Stimulated activated CD8-positive, alpha-beta memory T cell treated with anti-CD3 and anti-CD28 coated beads, Interleukin-12 subunit alpha, Interleukin-12 subunit beta, amount 100 ng/mL, for 1 hour (primary cell): ENCODE results near the gene MRPL10.

Experiments
- DNase-seq: peaks from one replicate; pipeline ENCODE4 v3.0.0-alpha.2; 2020; ENCODE audit warnings: low read depth

MRPL10 gene

DNA sequence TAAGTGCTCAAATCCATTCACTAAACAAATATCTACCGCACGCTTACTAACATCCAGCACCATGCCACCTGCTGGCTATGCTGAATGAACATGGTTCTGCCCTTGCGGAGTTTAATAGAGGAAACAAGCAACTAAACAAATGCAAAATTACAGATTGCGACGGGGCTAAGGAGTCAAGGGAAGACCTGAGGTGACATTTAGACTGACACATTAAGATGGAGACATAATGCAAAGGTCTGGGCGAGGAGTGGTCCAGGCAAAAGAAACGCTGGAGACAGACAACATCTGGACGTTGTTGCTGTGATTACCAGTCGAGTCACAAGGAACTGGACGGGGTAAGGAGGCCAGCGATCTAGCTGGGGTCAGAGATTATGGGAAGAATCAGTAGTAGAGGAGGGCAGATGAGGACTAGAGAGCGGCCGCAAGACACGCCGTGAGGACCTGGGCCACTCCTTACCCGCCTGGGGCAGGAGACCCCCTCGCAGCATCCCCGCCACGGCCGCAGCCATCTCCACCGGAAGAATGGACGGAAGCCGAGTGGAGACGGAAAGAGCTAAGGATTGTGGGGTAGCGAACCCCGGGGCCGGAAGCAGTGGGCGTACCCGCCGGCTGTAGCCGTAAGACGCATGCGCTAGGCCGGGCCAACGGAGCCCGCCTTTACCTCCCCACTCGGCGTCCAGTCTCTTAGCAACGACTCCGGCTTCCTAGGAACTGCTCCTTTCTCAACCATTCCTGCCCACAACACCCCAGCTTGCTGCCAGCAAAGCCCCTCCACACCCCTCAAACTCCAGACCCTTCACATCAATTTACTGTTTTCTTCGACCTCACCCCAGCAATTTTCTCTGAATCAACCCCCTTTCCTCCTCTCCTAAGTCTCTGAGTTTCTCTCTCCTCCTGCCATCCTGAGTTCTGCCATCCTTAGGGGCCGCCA is at the start of gene MRPL10, which contains the start of gene LRRC46:
MRPL10 (minus strand) TSS at position 539 of the 931 bp plus-strand sequence; CDS start at position 509, 30 bp downstream.
LRRC46 (plus strand) TSS at position 668 of the 931 bp plus-strand sequence. CDS start 320 bp downstream, outside the sequence.
- peak; percentile 87 for DNase-seq

GRCh38 chr17:47879776-47880454 is 48.6 kb upstream of the MRPL10 start:
- DNase-seq = no peak

GRCh38 chr17:47879028-47879585 is 47.8 kb upstream of the MRPL10 start:
- no peak for DNase-seq

- no peak for DNase-seq
These were observed 47.1 kb upstream of the MRPL10 start for GRCh38 chr17:47878203-47879027.

DNA sequence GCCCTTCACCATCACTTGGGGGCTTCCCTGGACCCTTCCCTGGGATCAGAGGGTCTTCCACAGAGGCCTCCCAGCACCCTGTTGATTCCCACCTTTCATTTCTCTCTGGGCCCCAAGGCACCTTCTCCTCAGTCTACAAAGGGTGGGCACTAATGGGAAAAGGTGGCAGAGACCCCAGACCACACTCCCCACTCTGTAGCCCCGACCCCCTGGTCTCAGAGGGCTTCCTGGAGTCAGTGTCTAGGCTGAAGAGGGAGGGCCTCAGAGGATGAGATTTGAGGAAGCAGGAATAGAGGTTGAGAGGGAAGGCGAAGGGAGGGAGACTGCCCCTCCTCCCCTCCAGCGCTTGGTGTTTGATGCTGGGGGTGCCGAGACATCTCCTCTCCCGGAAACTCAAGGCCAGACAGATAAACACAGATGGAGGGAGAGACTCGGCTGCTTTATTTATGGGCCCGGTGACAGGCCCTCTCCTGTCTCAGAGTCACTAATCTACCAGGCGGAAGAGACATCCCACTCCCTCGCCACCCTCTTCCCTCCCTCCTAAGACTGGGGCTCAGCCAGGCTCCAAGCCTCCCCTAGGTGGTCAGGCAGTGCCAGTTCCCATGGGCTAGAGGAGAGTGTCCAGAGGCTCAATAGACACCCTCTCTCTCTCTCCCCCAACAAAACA is 46.2 kb upstream of the MRPL10 start:
- no peak for DNase-seq

GRCh38 chr17:47875011-47875985 is 44.0 kb upstream of the MRPL10 start:
- no peak for DNase-seq

DNA sequence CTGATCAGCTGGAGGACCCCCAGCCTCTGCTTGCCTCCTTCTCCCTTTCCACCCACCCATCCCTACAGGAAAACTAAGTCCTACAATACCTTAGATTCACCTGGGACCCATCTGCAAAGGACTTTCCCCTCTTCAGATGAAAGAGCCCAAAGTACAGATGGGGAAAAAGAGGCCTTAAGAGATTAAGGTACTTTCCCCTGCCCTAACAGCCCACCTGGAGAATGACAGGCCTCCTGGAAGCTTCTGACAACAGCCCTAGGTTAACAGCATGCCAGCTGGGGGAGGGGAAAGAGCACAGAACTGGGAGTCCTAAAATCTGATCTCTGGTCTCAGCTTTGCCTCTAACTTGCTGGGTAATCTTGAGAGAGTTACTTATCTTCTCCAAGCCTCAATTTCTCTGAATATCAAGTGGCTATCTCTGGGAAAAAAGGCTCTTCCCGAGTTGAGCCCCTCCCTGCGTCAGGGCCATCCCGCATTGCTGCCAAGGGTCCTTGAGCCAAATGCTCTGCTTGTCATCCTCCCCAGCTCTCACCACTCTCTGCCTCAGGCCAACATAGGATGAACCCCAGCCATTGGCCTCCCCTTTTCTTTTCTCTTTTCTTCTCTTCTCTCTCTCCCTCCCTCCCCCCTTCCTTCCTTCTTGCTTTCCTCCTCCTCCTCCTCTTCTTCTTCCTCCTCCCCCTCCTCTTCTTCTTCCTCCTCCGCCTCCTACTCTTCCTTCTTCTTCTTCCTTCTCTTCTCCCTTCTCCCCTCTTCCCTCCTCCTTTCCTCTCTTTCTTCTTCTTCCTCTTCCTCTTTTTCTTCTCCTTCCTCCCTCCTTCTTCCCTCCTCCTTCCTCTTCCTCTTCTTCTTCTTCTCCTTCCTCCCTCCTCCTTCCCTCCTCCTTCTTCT is 42.1 kb upstream of the MRPL10 start:
- DNase-seq = no peak

DNA sequence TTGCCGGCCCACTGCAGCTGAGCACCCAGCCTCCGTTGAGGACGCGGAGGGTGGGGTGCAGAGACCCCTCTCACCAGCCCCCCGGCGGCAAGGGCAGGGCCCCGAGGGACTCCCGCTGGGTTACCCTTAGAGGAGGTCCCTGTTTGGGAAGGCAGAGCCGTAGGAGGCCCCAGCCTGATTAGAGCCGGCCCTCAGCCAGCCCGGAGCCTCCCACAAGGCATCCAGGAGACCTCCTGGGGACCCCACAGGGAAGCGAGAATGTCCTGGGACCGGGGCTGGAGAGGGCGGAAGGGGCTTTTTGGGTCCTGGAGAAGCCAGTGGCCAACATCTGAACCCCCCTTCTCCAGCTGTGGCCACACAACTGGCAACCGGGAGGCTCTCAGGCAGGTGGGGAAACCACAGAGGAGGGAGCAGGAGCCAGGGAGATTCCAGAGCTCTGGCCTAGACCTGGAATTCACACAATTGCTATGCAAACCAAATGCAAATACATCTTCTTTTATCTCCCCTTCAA is 41.4 kb upstream of the MRPL10 start:
- no peak for DNase-seq

DNA sequence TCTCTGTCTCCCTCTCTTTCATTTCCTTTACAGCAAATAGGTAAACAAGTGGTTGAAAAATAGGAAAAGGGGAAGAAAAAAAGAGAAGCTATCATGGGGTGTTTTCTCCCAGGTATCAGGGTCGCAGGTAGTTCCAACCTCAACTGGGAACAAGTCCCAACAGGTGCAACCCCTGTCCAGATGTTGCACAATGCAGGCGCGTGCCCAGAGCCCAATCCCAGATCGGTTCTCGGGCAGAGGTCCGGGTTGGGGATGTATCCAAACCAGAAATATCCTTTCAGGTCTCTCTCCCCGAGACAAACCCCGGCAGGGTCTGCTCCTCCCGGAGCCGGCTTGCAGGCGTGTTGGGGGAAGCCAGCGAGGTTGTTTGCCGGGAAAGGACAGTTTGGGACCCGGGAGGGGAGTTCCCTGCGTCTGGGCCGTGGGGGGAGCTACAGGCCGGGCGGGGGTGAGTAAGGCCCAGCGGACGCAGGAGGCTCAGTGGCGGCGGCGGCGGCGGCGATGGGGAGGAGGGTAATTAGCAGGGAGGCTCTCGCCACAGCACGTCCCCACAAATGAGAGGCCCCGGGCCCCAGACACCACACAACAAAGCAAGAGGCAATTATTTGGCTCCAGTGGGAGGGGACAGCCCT is 40.8 kb upstream of the MRPL10 start:
- DNase-seq = no peak

DNA sequence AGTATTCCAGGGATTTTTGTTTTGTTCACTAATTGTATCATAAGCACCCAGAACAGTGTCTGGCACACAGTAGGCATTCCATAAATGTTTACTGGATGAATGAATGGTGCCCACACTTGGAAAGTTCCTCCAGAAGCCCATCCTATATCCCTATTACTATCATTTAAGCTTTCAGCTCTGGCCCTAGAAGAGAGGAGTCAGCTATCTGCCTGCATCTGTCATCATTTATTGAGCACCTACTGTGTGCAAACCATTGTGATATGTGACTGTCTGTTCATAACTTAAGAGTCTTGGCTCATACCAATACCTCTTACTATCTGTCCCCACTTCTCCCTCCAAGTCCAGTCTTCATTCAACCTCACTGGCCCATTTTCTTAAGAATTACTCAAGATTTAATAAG is 39.7 kb upstream of the MRPL10 start:
- DNase-seq = no peak

GRCh38 chr17:47870056-47870455 is 38.7 kb upstream of the MRPL10 start:
- DNase-seq = no peak

DNA sequence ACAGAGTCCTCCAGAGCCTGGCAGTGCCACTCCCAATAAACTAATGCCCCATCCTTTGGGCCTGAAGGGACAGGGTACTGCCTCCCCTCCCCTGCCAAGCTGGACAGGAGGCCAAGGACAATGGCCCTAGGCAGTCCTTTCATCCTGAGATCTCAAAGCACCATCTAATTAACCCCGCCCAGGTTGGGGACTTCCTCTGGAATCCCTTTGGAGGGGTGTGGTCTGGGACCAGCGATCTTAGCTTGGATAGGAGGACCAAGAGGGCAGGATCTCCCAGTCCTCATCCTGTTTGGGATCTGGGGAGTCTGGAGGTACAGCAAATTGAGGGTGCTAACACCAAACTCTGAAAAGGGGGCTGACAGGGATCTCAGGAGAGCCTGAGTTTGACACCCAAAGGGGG is 37.8 kb upstream of the MRPL10 start:
- no peak for DNase-seq

DNA sequence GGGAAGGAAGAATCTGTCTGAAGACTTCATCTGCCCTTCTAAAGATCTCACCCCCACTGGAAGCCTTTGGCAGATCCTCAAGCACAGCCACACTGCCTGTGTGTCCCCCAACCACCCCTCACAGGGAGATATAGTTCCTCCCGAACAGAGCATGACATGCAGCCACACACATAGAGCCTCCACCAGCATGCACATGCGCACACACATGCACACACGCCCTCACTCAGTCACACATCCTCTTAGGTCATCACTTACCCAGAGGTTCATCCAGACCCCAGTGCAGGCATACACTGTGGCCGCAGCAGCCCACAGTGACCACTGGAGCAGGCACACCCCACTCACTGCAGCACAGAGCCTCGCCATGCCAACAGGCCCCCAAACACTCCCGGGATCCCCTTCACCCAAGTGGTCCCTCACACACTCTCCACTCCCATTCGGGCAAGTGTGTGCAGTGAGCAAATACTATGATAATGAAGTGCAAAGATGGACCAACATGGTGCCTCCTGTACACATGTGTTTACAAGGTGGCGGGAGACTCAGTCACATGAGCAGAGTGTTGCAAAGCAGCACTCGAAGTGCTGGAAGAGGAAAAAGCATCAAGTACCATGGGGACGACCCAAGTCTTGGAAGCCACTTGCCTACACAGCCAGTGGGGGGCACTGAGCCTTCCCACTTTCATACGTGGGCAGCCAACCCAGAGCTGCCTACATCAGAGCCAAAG is 36.6 kb upstream of the MRPL10 start:
- no peak for DNase-seq

DNA sequence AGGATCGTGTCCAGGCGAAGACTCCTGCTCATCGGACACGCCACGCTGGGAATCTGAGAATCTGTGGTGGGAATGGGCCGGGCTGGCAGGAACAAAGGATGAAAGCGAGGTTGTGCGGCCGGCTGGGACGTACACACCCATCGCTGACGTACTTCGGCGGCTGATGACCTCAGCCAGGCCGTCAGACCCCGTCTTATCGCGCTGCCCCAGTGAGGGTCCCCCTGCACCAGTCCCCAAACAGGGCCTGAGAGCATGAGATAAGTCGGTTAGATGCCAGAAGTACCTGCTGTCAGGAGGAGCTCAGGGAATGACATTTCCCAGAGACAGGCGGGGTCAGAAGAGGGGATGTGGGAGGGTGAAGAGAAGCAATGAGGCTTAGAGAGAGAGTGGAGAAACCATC is 35.6 kb upstream of the MRPL10 start:
- no peak for DNase-seq

DNA sequence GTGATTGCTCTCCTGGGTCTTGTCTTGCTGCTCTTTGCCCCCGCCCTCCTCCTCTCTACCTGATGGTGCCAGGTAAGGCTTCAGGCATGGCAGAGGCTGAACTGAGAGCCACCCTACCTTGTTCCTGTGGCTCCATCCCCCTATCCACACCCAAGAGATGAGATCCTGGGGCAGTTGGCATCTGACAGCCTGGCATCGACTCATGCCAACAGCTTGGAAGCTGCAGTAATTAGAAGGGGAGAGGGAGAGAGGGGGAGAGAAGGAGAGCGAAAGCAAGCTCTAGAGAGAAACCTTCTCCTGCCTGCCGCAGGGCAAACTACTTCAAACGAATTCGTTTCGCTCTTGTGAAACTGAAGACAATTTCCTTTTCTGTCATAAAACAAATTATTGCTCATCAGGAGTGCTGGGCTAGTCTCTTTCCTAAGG is 33.5 kb upstream of the MRPL10 start:
- no peak for DNase-seq

DNA sequence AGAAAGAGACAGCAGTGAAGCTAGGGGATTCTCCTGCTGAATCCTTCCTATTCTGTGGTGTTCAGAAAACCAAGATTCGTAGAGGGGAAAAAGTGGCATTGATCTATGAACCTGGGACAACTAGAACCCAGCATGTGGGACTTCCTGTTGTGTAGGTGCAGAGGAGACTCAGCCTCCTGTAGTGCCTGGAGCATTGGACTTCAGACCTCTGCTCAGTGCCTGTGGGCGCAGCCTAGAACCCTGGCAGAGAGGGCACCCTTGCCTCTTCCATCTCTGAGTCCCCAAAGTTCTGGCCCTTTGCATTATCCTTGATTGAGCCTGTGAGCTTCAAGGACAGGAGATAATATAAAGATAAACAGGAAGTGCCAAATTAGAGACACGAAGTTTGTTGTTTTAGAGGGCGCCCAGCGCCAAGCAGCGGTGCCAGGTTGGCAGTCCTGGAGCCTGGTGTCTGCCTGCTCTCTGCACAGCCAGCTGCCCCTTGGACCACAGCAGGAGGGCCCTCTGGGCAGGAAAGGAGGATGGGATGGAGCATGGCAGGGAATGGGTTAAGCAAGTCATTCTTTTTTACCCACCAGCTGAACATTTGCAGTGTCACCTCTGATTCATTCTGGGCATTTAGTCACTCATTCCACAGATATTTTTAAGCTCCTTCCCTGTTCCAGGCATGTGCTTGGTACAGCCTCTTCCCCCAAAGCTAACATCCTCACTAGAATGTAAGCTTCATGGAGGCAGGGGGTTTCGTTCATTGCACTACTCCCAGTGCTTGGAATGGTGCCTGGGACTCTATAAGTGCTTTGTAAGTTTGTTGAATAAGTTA is 31.5 kb upstream of the MRPL10 start:
- no peak for DNase-seq

DNA sequence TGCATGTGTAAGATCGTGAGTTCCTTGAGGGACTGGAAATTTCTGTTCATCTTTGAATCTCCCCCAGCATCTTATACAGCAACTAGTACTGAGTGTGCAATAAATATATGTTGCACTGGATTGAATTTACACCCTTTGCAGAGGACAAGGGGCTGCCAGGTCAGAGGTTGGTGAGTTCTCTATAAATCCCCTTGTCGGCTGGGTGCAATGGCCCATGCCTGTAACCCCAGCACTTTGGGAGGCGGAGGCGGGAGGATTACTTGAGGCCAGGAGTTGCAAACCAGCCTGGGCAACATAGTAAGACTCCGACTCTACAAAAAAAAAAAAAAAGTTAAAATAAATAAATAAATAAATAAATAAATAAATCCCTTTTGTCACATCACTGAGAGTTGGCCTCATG is 29.0 kb upstream of the MRPL10 start:
- no peak for DNase-seq
